IMR-90 (cell line): Measurements from ENCODE around the gene NPAS3. TPM values are rescaled to one million over a fixed set of nuclear protein-coding genes. Genes with fewer than 3 reads are reported as not detected.

Experiments used
- ATAC-seq: fragments of 200-7000 bp; cut with Tn5 transposase; 2 replicates; pipeline ENCODE4 v1.9.1; 2020; ENCODE audit warnings: low read depth, mild to moderate bottlenecking, moderate library complexity
- BruUV-seq: library from RNA; stranded (reverse); fragments of 400-500 nt; replicated peaks from 2 replicates; lab custom pipeline; 2021; lab: Mats Ljungman, UMichigan
- CTCF ChIA-PET: fragments of 300-600 bp; formaldehyde crosslinking; extraction: SDS; loops from one replicate; lab custom pipeline; 2021; ENCODE audit warnings: antibody characterized with exemption; lab: Yijun Ruan, JAX
- POLR2A ChIA-PET: fragments of 300-600 bp; sonication (Branson Sonifier 250); formaldehyde crosslinking; loops from one replicate; lab custom pipeline; 2022; ENCODE audit warnings: antibody characterized with exemption; ENCODE audit not compliant: unreplicated experiment; lab: Charles Lee
- DNase-seq: peaks from one replicate; pipeline ENCODE4 v3.0.0; 2013
- H2AFZ ChIP-seq: replicated peaks from 2 replicates; pipeline ENCODE3; 2013; ENCODE audit warnings: low read length, mild to moderate bottlenecking; ENCODE audit not compliant: poor library complexity
- H2AK5ac ChIP-seq: 2 replicates; pipeline ENCODE4 v1.6.1; 2013; ENCODE audit warnings: low read depth, low read length, inconsistent platforms
- H2AK9ac ChIP-seq: replicated peaks from 2 replicates; pipeline ENCODE3; 2013; ENCODE audit warnings: mild to moderate bottlenecking, low read depth, low read length, moderate library complexity; ENCODE audit not compliant: poor library complexity
- H2BK120ac ChIP-seq: 2 replicates; pipeline ENCODE4 v1.6.1; 2013; ENCODE audit warnings: low read depth, low read length, inconsistent platforms
- H2BK15ac ChIP-seq: 3 replicates; pipeline ENCODE4 v1.6.1; 2013; ENCODE audit warnings: low read depth, low read length, inconsistent platforms
- H2BK20ac ChIP-seq: 2 replicates; pipeline ENCODE4 v1.6.1; 2013; ENCODE audit warnings: low read depth, mild to moderate bottlenecking, inconsistent platforms, low read length, moderate library complexity
- H2BK5ac ChIP-seq: 2 replicates; pipeline ENCODE4 v1.6.1; 2013; ENCODE audit warnings: mild to moderate bottlenecking, low read depth, low read length, inconsistent platforms; ENCODE audit not compliant: poor library complexity, severe bottlenecking
- H3K14ac ChIP-seq: replicated peaks from 2 replicates; pipeline ENCODE4 v1.6.1; 2013; ENCODE audit warnings: low read depth, low read length, inconsistent platforms
- H3K18ac ChIP-seq: 2 replicates; pipeline ENCODE4 v1.6.1; 2013; ENCODE audit warnings: low read depth, low read length, control low read depth
- H3K23ac ChIP-seq: 2 replicates; pipeline ENCODE4 v1.6.1; 2013; ENCODE audit warnings: low read depth, low read length, inconsistent platforms
- H3K27ac ChIP-seq: 2 replicates; pipeline ENCODE4 v1.5.1; 2013; ENCODE audit warnings: mild to moderate bottlenecking, control low read depth, low read length; ENCODE audit not compliant: insufficient read depth
- H3K27me3 ChIP-seq: 2 replicates; pipeline ENCODE4 v1.6.1; 2013; ENCODE audit warnings: low read length; ENCODE audit not compliant: control insufficient read depth, insufficient read depth
- H3K36me3 ChIP-seq: 2 replicates; pipeline ENCODE4 v1.6.1; 2013; ENCODE audit warnings: low read length, mixed read lengths; ENCODE audit not compliant: control insufficient read depth, insufficient read depth
- H3K4ac ChIP-seq: 2 replicates; pipeline ENCODE4 v1.6.1; 2013; ENCODE audit warnings: low read depth, low read length, inconsistent platforms
- H3K4me1 ChIP-seq: 2 replicates; pipeline ENCODE4 v1.6.1; 2013; ENCODE audit warnings: low read length, mixed read lengths; ENCODE audit not compliant: control insufficient read depth, insufficient read depth
- H3K4me2 ChIP-seq: 2 replicates; pipeline ENCODE4 v1.6.1; 2013; ENCODE audit warnings: low read depth, mild to moderate bottlenecking, control low read depth, low read length, moderate library complexity
- H3K4me3 ChIP-seq: 2 replicates; pipeline ENCODE4 v1.5.1; 2013; ENCODE audit warnings: low read depth, mild to moderate bottlenecking, control low read depth, low read length, moderate library complexity; ENCODE audit not compliant: insufficient read depth
- H3K56ac ChIP-seq: 2 replicates; pipeline ENCODE4 v1.6.1; 2013; ENCODE audit warnings: low read length, inconsistent platforms; ENCODE audit not compliant: insufficient read depth; ENCODE audit errors: extremely low read depth
- H3K79me1 ChIP-seq, 2 experiments: 2 replicates each; pipeline ENCODE4 v1.6.1; 2013; ENCODE audit warnings: low read length in 2 of 2, inconsistent platforms in 1 of 2, low read depth in 1 of 2
- H3K9ac ChIP-seq: 2 replicates; pipeline ENCODE4 v1.6.1; 2013; ENCODE audit warnings: low read depth, low read length, control low read depth
- H3K9me1 ChIP-seq: 2 replicates; pipeline ENCODE4 v1.6.1; 2013; ENCODE audit warnings: low read length, inconsistent platforms; ENCODE audit not compliant: insufficient read depth
- H3K9me3 ChIP-seq: 2 replicates; pipeline ENCODE4 v1.6.1; 2013; ENCODE audit warnings: low read length; ENCODE audit not compliant: control insufficient read depth, insufficient read depth
- H4K20me1 ChIP-seq: 2 replicates; pipeline ENCODE4 v1.6.1; 2013; ENCODE audit warnings: low read length, inconsistent platforms; ENCODE audit not compliant: insufficient read depth
- H4K5ac ChIP-seq: 2 replicates; pipeline ENCODE4 v1.6.1; 2013; ENCODE audit warnings: mild to moderate bottlenecking, low read depth, low read length, control low read depth
- H4K8ac ChIP-seq, 2 experiments: 2 replicates each; pipeline ENCODE4 v1.6.1; 2013; ENCODE audit warnings: low read depth in 2 of 2, low read length in 2 of 2, control low read depth in 1 of 2, inconsistent platforms in 1 of 2
- H4K91ac ChIP-seq: 2 replicates; pipeline ENCODE4 v1.6.1; 2013; ENCODE audit warnings: low read depth, low read length, inconsistent platforms; ENCODE audit not compliant: insufficient read depth
- BHLHE40 ChIP-seq: fragments of 150-350 bp; IDR thresholded peaks from 2 replicates; pipeline ENCODE4 v1.6.1; 2016; ENCODE audit warnings: mild to moderate bottlenecking, low read depth, low read length
- CEBPB ChIP-seq: IDR thresholded peaks from 2 replicates; pipeline ENCODE4 v1.6.1; 2012; ENCODE audit warnings: low read depth, low read length, improper control_type of control experiment
- CHD1 ChIP-seq: IDR thresholded peaks from 2 replicates; pipeline ENCODE4 v1.6.1; 2012; ENCODE audit warnings: low read depth, low read length, improper control_type of control experiment
- ELK1 ChIP-seq: fragments of 150-350 bp; IDR thresholded peaks from 2 replicates; pipeline ENCODE4 v1.6.1; 2016; ENCODE audit warnings: low read depth, mild to moderate bottlenecking, low read length, moderate library complexity, borderline replicate concordance
- FOS ChIP-seq: fragments of 150-350 bp; IDR thresholded peaks from 2 replicates; pipeline ENCODE4 v1.6.1; 2016; ENCODE audit warnings: low read depth, low read length
- MAZ ChIP-seq: IDR thresholded peaks from 2 replicates; pipeline ENCODE4 v1.6.1; 2012; ENCODE audit warnings: low read depth, mild to moderate bottlenecking, low read length, improper control_type of control experiment, moderate library complexity, borderline replicate concordance
- MXI1 ChIP-seq: IDR thresholded peaks from 2 replicates; pipeline ENCODE4 v1.6.1; 2012; ENCODE audit warnings: low read depth, mild to moderate bottlenecking, low read length, moderate library complexity, borderline replicate concordance
- NFE2L2 ChIP-seq: fragments of 150-350 bp; IDR thresholded peaks from 2 replicates; pipeline ENCODE4 v1.6.1; 2016; ENCODE audit warnings: low read depth, mild to moderate bottlenecking, low read length
- SMC3 ChIP-seq: fragments of 150-350 bp; IDR thresholded peaks from 2 replicates; pipeline ENCODE4 v1.6.1; 2016; ENCODE audit warnings: low read depth, mild to moderate bottlenecking, antibody characterized with exemption, low read length, moderate library complexity
- USF2 ChIP-seq: fragments of 150-350 bp; IDR thresholded peaks from 2 replicates; pipeline ENCODE4 v1.6.1; 2017; ENCODE audit warnings: mild to moderate bottlenecking, antibody characterized with exemption, low read length, low read depth
- WGBS, 2 experiments: methylation state at CpG; one replicate each; pipeline versions ENCODE4 v1.1.5 to v1.1.7; 2013; ENCODE audit warnings: missing lambda C conversion rate in 2 of 2; ENCODE audit not compliant: insufficient read length in 1 of 2; ENCODE audit errors: extremely low coverage in 2 of 2; 5-methylcytosine and 5-hydroxymethylcytosine counted together
- dilution Hi-C: fragments of 300-500 bp; cut with HindIII; formaldehyde crosslinking; loops from one replicate; pipeline ENCODE4 v1.14.3; 2018; ENCODE audit warnings: low sequenced_read_pairs; ENCODE audit not compliant: unreplicated experiment
- in situ Hi-C: fragments of 300-500 bp; cut with MboI; formaldehyde crosslinking; loops from 3 replicates; pipeline ENCODE4 v1.14.3; 2019; ENCODE audit warnings: low sequenced_read_pairs, inconsistent platforms, mixed read lengths
- intact Hi-C: fragments of 100-400 bp; cut with micrococcal nuclease; formaldehyde crosslinking; loops from 2 replicates; pipeline ENCODE4 v1.10.0; 2022
- polyA plus RNA-seq, 3 experiments: library from polyadenylated mRNA; depleted of rRNA; stranded (reverse); fragments of >200 nt; gene quantifications; 2 replicates each; pipeline ENCODE4 v1.2.3, GENCODE V29; 2012; ENCODE audit warnings: low replicate concordance in 1 of 3
- total RNA-seq: library from RNA; depleted of rRNA; stranded (reverse); fragments of >200 nt; gene quantifications from 2 replicates; pipeline ENCODE4 v1.2.3, GENCODE V29; 2012

Gene NPAS3
- total and polyA plus RNA-seq, 2 of the 4 experiments (the other 2 are of a cell fraction): not detected

- no peaks in the 10 kb centered on the region for H3K4me1 ChIP-seq
- no peaks in the 10 kb centered on the region for H3K27me3 ChIP-seq
- dilution Hi-C loops (no loop called here), in situ Hi-C loops (no loop called here), intact Hi-C loops (no loop called here)
- no peak overlapping the region for H3K9ac ChIP-seq
- no peak overlapping the region for H2BK20ac ChIP-seq
- no peak overlapping the region for H4K5ac ChIP-seq
- no peak overlapping the region for H3K4me3 ChIP-seq
- H2BK15ac ChIP-seq: no peak overlapping the region
- ChIA-PET CTCF (interaction anchor here (1.4 kb wide), 1 partner anchor 14 kb away, joined by 3 read pairs; no protein-coding TSS in a partner anchor), POLR2A (no interaction called here)
- no peak overlapping the region for H2AK5ac ChIP-seq
- ATAC-seq: no peak
- no TSS peak for BruUV-seq
- no peak overlapping the region for H3K14ac ChIP-seq
- H4K20me1 ChIP-seq: no peaks in the 10 kb centered on the region
- H2AK9ac ChIP-seq: no peak overlapping the region
- no peak overlapping the region for H4K8ac ChIP-seq
- H2AFZ ChIP-seq: no peak overlapping the region
- H3K9me3 ChIP-seq: no peaks in the 10 kb centered on the region
- WGBS, 2 experiments: no CpG with 5 or more reads among the region's 2 CpGs
- no peak overlapping the region for H2BK5ac ChIP-seq
- no peak overlapping the region for H4K91ac ChIP-seq
- DNase-seq: no peak
- no peak overlapping the region for H3K56ac ChIP-seq
- H3K79me1 ChIP-seq: no peaks in the 10 kb centered on the region
- H3K9me1 ChIP-seq: no peaks in the 10 kb centered on the region
- H3K4ac ChIP-seq: no peak overlapping the region
- H3K36me3 ChIP-seq: no peaks in the 10 kb centered on the region
- no peak overlapping the region for H3K23ac ChIP-seq
- no peak overlapping the region for H3K18ac ChIP-seq
- no peak overlapping the region for H2BK120ac ChIP-seq
- no peak overlapping the region for H3K4me2 ChIP-seq
- TF ChIP-seq MXI1: no peak
- no peak for TF ChIP-seq FOS
- no peak for TF ChIP-seq CEBPB
- no peak for TF ChIP-seq NFE2L2
- no peak for TF ChIP-seq CHD1
- TF ChIP-seq BHLHE40: no peak
- TF ChIP-seq ELK1: no peak
- TF ChIP-seq SMC3: no peak
- TF ChIP-seq MAZ: no peak
- no peak for TF ChIP-seq USF2
- H3K27ac ChIP-seq: no peak overlapping the region
These were observed 868.2 kb downstream of the NPAS3 start for GRCh38 chr14:33806905-33807304.
